GM18526 (cell line): ENCODE measurements around the gene ZNF341.

Experiments
- POLR2A ChIP-seq: IDR thresholded peaks from 3 replicates; pipeline ENCODE4 v1.6.1; 2011; ENCODE audit not compliant: insufficient read length; ENCODE audit errors: extremely low read depth

Gene ZNF341

DNA sequence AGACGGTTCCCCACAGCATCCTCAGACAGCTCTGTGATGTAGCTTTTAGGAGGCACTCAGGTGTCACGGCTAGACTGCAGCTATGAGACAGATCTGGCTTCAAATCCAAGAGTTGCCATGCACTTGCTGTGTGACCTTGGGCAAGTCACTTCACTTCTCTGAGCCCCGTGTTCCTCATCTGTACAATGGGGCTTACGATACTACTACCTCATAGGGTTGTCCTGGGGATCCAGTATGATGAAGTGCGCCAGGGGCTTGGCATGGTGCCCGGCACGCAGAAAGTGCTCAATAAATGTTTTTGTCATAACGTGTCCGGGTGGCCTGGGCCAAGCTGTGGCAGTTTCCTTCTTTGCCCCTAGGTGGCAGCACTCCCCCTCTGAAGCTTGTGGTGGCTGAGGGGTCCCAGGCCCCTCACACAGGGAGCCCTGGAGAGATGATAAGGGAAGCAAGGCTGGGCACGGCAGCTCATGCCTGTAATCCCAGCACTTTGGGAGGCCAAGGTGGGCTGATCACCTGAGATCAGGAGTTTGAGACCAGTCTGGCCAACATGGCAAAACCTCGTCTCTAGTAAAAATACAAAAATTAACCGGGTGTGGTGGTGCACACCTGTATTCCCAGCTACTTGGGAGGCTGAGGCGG, 60.3 kb downstream of the ZNF341 start:
- TF ChIP-seq POLR2A: no peak

DNA sequence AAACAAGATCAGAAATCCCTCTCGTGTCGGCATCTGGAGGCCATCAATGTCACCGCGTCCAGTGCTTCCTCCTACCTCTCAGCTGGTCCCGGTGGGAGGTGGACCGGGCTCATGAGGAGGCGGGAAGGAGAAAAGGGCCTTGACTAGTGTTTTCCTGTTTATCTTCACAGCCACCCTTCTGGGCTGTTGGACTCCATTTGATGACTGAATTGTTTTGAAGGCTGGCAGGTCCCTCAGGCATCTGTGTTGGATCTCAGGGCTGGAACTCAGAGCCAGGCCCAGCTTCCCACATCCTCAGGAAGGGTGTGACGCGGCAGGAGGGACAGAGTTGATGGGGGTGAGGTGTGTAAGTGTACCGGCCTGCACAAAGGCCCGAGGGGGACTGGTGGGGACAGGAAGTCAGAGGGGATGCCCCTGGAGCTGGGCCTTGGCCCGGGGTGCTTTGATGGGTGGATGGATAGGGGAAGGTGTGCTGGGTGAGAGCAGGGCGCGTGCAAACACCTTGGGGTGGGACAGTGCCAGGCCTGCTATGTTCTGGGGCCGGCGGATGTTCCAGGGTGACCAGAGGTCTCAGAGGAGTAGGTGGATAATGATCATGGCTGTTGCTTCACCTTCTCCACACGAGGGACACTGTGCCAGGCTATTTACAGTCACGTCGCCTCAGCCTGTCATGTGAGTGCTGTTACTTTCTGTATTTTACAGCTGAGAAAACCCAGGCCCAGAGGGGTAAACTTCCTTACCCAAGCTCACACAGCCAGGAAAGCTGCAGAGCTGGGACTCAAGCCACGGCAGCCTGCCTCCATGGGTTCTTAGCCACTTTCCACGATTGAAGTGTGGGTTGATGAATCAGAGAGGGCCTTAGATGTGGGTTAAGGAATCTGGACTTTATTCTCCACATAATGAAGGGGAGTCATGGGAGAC, 61.5 kb downstream of the ZNF341 start:
- no peak for TF ChIP-seq POLR2A

DNA sequence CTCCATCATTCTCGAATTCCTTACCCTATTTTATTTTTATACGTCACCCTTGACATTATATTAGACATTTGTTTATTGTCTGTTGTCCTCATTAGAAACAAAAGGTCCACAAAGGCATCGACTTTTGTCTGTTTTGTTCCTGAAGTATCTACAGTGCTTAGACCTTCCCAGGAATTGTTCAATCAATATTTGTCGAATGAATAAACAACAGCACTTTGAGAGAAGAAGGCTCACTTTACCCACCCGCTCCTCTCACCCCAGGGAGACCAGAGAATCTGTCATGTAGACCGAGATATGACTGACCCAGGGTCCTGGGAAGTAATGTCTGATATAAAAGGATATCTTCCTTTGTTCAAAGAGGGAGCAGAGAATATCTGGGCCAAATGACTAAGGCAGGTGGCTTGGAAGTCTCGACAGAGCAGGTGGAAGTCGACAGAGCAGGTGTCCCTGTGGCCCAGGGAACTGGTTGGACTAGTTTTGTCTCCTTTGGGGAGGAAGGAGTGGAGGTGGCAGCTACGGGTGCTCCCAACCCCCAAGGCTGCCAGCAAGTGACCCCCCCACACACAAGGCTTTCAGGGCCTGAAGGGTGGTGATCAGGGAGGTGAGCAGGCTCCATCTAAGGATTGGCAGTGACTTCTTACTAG, 64.6 kb downstream of the ZNF341 start:
- no peak for TF ChIP-seq POLR2A

DNA sequence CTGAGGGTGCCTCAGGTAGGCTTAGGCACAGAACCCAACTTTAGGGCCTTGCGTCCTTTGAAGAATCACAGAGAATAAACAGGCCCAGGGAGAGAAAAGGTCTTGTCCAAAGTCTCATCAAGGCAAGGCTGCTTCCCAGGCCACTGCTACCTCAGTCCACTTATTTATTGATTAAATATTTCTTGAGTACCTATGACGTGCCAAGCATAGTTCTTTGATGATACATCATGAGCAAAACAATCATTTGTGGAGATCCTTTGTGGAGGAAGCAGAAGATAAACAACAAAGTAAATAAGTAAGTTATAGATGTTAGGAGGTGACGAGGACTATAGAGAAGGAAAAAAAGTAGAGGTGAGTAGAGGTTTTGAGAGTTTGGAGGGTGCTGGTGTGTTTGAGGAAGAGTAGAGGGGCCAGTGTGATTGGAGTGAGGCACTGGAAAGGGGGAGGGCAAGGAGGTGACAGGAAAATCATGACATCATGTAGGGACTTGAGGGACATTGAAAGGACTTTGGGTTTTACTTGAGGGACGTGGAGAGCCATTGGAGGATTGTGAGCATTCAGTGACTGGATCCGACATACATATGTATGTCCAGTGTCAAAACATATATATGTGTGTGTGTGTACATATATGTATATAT, 65.2 kb downstream of the ZNF341 start:
- TF ChIP-seq POLR2A: no peak

DNA sequence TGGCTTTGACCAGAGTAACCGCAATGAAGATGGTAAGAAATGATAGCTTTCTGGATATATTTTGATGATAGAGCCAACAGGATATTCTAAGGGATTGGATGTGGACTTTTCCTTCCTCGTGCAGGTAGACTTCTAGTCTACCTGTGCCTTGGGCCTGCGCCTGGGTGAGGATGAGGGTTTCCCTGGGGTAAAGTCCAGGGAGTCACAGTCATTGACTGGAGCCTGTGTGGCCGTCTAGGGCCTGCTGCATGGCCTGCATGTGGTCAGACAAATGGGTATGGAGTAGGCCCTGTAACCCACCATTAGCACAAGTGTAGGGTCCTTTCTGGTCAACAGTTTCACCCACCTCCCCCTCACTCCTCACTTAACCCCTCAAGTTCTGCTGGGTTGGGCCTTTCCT, 66.6 kb downstream of the ZNF341 start:
- no peak for TF ChIP-seq POLR2A

DNA sequence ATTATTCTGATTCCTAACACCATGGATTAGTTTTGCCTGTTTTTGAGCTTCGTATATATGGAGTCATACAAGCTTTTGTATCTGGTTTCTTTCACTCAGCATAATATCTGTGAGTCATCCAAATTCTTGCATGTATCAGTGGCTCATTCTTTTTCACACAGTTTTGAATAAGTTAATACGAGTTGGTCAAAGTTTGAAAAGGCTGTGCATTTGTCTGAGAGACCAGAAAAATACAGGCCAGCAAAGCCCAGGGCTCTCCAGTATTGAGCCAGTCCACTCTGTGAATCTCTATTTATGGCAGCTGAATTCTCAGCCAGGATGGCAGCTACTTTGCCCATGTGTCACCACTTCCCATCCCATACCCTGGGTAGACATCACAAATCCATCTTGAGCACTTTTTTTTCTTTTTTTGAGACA, 72.1 kb downstream of the ZNF341 start:
- TF ChIP-seq POLR2A: no peak

DNA sequence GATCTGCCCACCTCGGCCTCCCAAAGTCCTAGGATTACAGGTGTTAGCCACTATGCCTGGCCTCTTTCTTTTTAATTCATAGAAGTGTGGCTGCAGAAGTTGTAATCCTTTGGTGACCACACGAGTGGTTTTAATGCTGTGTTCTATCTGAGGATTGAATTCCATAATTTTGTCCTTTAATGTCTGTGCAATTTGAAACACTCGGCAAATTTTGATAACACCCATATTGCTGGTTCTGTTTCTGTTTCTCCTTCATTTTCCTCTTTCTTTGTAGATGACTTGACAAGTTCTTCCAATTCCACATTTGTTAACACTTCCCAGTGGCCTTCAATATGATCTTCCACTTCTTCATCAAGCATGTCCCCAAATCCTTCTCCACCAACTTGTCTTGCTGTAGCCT, 76.6 kb downstream of the ZNF341 start:
- TF ChIP-seq POLR2A: no peak

DNA sequence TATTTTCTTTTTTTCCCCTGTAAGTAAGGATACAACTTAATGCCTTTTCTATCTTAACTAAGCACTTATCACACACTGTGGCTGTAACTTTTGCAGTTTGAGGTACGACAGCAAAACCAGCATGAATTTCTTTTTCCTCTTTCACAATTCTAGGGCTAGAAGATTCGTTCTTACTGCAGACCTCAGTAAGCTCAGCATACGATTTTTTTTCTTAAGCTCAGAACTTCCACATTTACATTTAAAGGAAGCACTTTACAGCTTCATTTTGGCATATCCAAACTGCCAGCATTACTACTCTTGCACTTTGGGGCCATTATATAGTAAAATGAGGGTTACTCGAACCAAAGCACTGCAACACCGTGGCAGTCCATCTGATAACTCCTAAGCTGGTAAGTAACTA, 78.5 kb downstream of the ZNF341 start:
- TF ChIP-seq POLR2A: no peak

DNA sequence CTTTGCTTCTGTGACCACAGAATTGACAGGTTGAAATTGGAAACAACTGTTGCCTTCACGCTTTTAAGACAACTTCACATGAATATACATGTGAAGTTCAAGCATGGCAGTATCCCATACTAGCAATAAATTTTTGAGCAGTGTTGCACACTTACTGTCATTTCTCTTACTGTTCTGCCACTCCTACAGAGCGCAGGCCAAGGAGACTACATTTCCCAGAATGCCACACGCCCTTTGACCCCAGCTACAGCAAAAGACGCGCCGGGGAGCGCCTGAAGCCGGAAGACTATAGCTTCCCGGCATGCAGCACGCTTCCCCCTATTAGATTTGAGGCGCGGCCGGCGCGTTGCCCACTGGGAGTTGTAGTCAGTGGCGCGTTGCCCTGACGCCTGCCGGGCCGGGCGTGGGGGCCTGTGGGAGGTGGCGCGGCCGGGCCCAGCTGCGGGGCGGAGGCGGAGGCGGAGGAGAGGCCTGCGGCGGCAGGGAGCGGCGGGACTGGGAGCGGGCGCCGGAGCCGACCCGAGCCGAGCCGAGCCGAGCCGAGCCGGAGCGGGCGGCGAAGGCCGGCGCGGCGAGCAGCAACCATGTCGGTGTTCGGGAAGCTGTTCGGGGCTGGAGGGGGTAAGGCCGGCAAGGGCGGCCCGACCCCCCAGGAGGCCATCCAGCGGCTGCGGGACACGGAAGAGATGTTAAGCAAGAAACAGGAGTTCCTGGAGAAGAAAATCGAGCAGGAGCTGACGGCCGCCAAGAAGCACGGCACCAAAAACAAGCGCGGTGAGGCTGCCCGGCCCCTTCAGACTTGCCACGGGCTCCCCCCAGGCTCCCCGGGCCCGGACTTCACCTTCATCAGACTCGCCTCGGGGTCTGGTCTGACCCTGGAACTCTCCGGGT, 79.3 kb downstream of the ZNF341 start, which contains the start of gene CHMP4B:
TSS of gene CHMP4B (plus strand) at position 464 of the 891 bp plus-strand sequence. CDS start at position 585, 121 bp downstream.
- peak; percentile 45 for TF ChIP-seq POLR2A

DNA sequence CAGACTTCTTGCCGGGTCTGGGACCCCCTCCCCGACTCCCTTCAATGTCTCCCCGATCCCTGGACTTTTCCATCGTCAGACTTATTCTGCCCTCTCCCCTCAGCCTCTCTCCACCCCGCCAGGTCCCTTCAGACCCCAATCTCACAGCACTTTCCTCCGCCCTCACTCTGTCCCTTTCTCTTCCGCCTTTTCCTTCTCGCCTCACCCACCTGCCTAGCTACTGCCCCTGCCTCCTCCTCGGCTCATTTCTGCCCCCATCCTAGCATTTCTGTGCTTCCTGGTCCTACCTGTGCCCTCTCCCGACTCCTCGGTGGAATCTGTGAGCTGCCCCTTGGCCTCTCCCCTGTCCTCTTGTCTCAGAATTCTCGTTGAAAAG, 80.0 kb downstream of the ZNF341 start:
- no peak for TF ChIP-seq POLR2A

DNA sequence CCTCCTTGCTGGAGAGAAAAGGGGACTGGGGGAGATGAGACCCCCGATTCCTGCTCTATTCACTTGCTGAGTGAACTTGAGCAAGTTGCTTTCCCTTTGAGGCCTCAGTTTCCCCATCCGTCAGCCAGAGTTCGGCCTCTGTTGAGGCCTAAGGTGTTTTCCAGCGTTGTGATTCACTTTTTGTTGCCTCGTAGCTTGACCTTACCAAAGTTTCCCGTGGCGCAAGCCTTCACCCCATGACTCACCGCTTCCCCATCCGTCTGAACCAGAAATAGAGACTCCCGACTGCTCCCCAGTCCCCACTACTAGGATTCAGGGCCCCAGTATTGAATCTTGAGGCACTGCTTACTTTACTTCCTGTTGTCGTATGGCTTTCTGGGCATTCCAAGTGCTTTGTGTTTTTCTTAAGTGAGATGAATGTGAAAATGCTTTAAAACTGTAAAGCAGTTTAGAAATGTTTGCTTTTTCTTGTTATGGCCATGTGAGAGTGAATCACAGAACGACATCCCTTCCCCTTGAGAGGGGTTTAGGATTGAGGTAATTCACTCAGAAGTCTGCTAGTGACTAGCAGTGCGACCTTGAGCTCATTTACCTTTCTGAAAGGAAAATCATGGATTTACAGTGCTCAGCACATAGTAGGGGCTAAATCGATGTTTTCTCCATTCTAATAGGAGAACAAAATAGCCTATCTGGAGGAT, 80.5 kb downstream of the ZNF341 start:
- no peak for TF ChIP-seq POLR2A

DNA sequence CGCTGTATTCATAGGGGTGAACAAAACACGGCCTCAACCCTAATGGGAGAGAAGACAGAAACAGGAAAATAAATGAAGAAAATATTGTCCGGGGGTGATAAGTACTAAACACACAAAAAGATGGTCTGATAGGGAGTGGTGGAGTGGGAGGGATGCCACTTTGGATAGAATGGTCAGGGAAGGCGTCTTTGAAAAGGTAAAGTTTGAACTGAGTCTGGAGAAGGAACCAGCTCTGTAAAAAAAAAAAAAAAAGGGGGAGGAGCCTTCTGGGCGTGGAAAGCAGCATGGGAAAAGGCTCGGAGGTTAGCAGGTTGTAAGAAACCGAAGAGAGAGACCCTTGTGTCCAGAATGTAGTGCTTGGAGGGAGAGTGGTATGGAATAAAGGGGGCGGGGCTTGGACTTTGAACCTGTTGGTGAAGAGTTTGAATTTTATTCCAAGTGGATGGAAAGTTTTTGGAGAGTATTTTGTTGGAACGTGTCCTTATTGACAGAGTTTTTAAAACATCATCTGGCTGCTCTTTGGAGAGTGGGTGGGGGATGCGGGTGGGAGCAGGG, 81.2 kb downstream of the ZNF341 start:
- TF ChIP-seq POLR2A: no peak

DNA sequence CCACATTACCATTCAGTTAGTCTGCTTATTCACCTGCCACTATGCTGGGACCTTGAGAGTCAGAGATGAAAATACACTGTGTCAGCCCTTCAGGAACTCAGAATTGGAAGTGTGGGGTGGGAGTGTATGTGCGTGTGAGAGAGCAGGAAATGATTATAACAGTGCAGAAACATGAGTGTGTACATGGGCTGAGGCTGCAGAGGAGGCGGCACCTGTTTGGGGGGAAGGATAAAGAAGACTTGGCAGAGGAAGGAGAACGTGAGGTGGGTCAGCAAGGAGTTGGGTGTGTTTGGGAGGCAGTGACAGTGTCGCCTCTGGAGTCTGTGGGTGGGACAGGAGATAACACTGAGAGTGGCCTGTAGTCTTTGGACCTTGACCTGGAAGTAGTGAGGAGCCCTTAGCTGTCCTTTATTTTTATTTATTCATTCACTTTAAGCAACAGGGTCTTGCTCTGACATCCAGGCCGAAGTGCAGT, 82.5 kb downstream of the ZNF341 start:
- no peak for TF ChIP-seq POLR2A
